ENCODE data around the gene PARL. TPM values are rescaled to one million over a fixed set of nuclear protein-coding genes. Genes with fewer than 3 reads are reported as not detected.

Gene PARL
- total RNA-seq, 1 experiment from 2014 or later: 109 TPM

- Histone ChIP-seq H3K27ac (no peak overlapping the region), H3K79me2 (ENCODE audit: low read depth) (no peaks in the 10 kb centered on the region), H3K4me1 (replicated peaks; ENCODE audit: insufficient read depth) (no peaks in the 10 kb centered on the region), H3K27me3 (ENCODE audit: insufficient read depth, low read depth) (no peaks in the 10 kb centered on the region), H3K9me2 (ENCODE audit: insufficient read depth) (no peaks in the 10 kb centered on the region), H3K4me2 (no peak overlapping the region), H3K9me3 (ENCODE audit: insufficient read depth, low read depth) (no peaks in the 10 kb centered on the region), H4K20me1 (ENCODE audit: insufficient read depth) (no peaks in the 10 kb centered on the region), H2AFZ (no peak overlapping the region), H3K36me3 (ENCODE audit: low read depth) (peaks cover 29% of the 10 kb centered on the region; the same call in 1 of the 2 replicates), H3F3A (ENCODE audit: insufficient read depth, low read depth) (no peaks in the 10 kb centered on the region), H3K4me3 (no peak overlapping the region)
- TF ChIP-seq CTCF (conservative IDR thresholded peaks at IDR 0.05): no peak
- no peak for TF ChIP-seq EZH2 (IDR thresholded peaks at IDR 0.05; ENCODE audit: low read depth)
- DNase-seq: no peak
- ChIA-PET POLR2A (ENCODE audit: unreplicated experiment) (interaction anchor here (0.6 kb wide), 2 partner anchors 45 kb away, joined by 3 to 31 read pairs; no protein-coding TSS in a partner anchor), CTCF (no interaction called here)
- intact Hi-C loops (cut with micrococcal nuclease; ENCODE audit: unreplicated experiment): no loop called here
- no TSS peak for BruUV-seq (replicated peaks)
These were observed 85.2 kb downstream of the PARL start for GRCh38 chr3:183799461-183799860.

GRCh38 chr3:183797996-183798395, 86.7 kb downstream of the PARL start:
- H3K27ac ChIP-seq: no peak overlapping the region
- intact Hi-C loops (cut with micrococcal nuclease; ENCODE audit: unreplicated experiment): no loop called here
- H3K4me3 ChIP-seq: no peak overlapping the region
- H3K27me3 ChIP-seq (ENCODE audit: insufficient read depth, low read depth): no peaks in the 10 kb centered on the region
- peaks cover 1% of the 10 kb centered on the region; the same call in 1 of the 2 replicates for H3F3A ChIP-seq (ENCODE audit: insufficient read depth, low read depth)
- no peaks in the 10 kb centered on the region for H3K79me2 ChIP-seq (ENCODE audit: low read depth)
- ChIA-PET CTCF (no interaction called here), POLR2A (ENCODE audit: unreplicated experiment) (no interaction called here)
- no peaks in the 10 kb centered on the region for H3K9me3 ChIP-seq (ENCODE audit: insufficient read depth, low read depth)
- no peaks in the 10 kb centered on the region for H3K4me1 ChIP-seq (replicated peaks; ENCODE audit: insufficient read depth)
- peaks cover 27% of the 10 kb centered on the region; the same call in 1 of the 2 replicates for H3K36me3 ChIP-seq (ENCODE audit: low read depth)
- no peak overlapping the region for H2AFZ ChIP-seq
- H3K9me2 ChIP-seq (ENCODE audit: insufficient read depth): no peaks in the 10 kb centered on the region
- no peak for TF ChIP-seq EZH2 (IDR thresholded peaks at IDR 0.05; ENCODE audit: low read depth)
- TF ChIP-seq CTCF (conservative IDR thresholded peaks at IDR 0.05): no peak
- BruUV-seq (replicated peaks): no TSS peak
- H3K4me2 ChIP-seq: no peak overlapping the region
- DNase-seq: no peak
- no peaks in the 10 kb centered on the region for H4K20me1 ChIP-seq (ENCODE audit: insufficient read depth)

- CTCF ChIA-PET: no interaction called here
- Histone ChIP-seq H3F3A (ENCODE audit: insufficient read depth, low read depth) (peaks cover 5% of the 10 kb centered on the region; the same call in 1 of the 2 replicates), H3K79me2 (ENCODE audit: low read depth) (no peaks in the 10 kb centered on the region), H3K4me1 (replicated peaks; ENCODE audit: insufficient read depth) (no peaks in the 10 kb centered on the region), H3K27me3 (ENCODE audit: insufficient read depth, low read depth) (no peaks in the 10 kb centered on the region), H4K20me1 (ENCODE audit: insufficient read depth) (no peaks in the 10 kb centered on the region), H3K9me3 (ENCODE audit: insufficient read depth, low read depth) (no peaks in the 10 kb centered on the region), H3K36me3 (ENCODE audit: low read depth) (peaks cover 24% of the 10 kb centered on the region; the same call in 1 of the 2 replicates), H3K4me2 (no peak overlapping the region), H3K27ac (no peak overlapping the region), H2AFZ (no peak overlapping the region), H3K4me3 (no peak overlapping the region), H3K9me2 (ENCODE audit: insufficient read depth) (no peaks in the 10 kb centered on the region)
- intact Hi-C loops (cut with micrococcal nuclease; ENCODE audit: unreplicated experiment): no loop called here
- no TSS peak for BruUV-seq (replicated peaks)
- POLR2A ChIA-PET (ENCODE audit: unreplicated experiment): interaction anchor here (0.7 kb wide), 1 partner anchor 447 kb away, joined by 5 read pairs; no protein-coding TSS in a partner anchor
- TF ChIP-seq EZH2 (IDR thresholded peaks at IDR 0.05; ENCODE audit: low read depth): no peak
- no peak for DNase-seq
These were observed 88.3 kb downstream of the PARL start for GRCh38 chr3:183796372-183796771.

- Histone ChIP-seq H3K27me3 (ENCODE audit: insufficient read depth, low read depth) (no peaks in the 10 kb centered on the region), H3K4me3 (no peak overlapping the region), H3F3A (ENCODE audit: insufficient read depth, low read depth) (peaks cover 5% of the 10 kb centered on the region; the same call in 1 of the 2 replicates), H3K4me1 (replicated peaks; ENCODE audit: insufficient read depth) (no peaks in the 10 kb centered on the region), H3K79me2 (ENCODE audit: low read depth) (no peaks in the 10 kb centered on the region), H3K27ac (no peak overlapping the region), H3K4me2 (no peak overlapping the region), H4K20me1 (ENCODE audit: insufficient read depth) (no peaks in the 10 kb centered on the region), H3K36me3 (ENCODE audit: low read depth) (peaks cover 19% of the 10 kb centered on the region; the same call in 1 of the 2 replicates), H2AFZ (no peak overlapping the region), H3K9me2 (ENCODE audit: insufficient read depth) (no peaks in the 10 kb centered on the region), H3K9me3 (ENCODE audit: insufficient read depth, low read depth) (no peaks in the 10 kb centered on the region)
- no peak for DNase-seq
- CTCF ChIA-PET: no interaction called here
- TF ChIP-seq CTCF (conservative IDR thresholded peaks at IDR 0.05) (no peak), EZH2 (IDR thresholded peaks at IDR 0.05; ENCODE audit: low read depth) (no peak)
- no TSS peak for BruUV-seq (replicated peaks)
- POLR2A ChIA-PET (ENCODE audit: unreplicated experiment): no interaction called here
- intact Hi-C loops (cut with micrococcal nuclease; ENCODE audit: unreplicated experiment): no loop called here
These were observed 90.2 kb downstream of the PARL start for GRCh38 chr3:183794452-183794851.
